ENCODE data around the gene SLC24A4.
A peak's percentile ranks its signal among the peaks of the same experiment; 100 is the strongest.

The SLC24A4 gene

DNA sequence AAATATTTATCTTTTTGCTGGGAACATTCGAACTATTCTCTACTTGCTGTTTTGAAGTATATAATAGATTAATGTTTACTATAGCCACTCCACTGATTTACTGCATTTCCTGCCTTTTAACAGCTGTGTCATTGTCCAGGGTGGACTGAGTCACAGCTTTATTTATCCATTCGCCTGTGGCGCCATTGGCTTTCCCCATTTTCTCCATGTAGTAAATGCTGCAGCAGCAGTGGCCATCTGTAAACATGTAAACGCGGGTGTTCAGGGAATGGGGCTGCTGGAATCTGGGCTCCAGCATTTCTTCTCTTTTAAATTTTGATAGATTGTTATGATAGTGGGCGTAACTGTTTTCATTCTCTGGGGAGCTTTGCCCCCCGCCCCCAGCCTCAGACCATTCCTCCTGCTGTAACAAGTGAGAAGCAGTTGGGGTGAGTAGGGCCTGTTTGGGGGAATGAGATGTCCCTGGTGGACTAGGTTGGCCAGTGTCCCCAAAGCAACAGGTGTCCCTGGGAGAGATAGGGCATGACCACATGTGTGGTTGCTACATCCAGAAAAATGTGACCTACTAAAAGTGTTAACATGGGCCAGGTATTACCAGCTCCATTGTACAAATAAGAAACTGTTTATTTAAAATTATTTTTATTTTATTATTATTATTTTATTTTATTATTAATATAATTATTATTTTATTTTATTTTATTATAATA, 223.5 kb downstream of the SLC24A4 start:
- peak; percentile 6 for DNase-seq (ENCODE audit: low read depth)

DNA sequence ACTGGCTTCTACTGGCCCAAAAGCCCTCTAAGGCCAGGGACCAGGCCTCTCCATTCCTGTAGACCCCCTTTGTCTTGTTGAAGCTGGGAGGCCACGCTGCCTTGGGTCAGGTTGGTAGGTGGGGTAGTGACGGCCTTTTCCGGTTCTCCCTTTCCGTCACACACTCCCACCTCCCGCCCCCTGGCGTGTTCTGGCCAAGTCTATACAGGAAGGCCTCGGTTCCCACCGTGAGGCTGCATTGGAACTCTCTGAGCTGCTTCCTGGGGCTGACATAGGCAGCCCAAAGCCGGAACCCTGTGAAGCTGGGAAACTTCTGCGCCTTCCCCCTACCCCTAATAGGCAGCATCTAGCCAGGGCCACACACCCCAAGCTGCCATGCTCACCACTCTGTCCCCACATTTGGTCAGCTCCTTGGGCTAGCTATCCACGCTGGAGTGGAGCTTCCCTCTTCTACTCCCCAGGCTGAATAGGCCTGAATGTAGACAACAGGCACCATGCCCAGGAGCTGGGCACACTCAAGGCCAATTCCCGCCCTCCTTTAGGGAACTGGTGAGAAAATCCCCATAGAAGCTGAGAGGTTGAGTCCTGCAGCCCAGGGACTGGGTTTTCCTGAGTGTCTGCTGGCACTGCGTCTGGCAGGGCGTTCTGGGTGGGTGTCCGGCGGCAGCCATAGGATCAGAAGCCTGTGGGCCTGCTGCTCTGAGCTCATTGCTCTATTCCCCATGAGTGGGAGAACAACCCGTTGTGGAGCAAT, 226.3 kb downstream of the SLC24A4 start:
- DNase-seq (ENCODE audit: low read depth) = no peak

DNA sequence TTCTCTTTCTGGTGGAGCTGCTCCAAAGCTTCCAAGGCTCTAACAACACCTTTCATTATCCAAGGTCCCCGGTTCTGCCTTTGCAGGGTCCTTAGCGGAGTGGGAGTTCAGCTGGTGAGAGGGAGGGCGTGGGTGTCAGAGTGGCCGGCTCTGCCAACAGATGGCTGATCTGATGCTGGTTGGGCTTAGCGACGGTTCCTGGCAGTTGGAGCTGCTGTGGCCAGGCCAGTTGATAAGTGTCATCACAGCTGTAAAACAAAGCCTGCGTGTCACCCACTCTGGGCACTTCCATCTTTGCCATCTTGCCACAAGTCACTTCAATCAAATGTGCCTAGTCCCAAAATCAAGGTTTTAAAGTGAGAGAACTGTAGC, 226.9 kb downstream of the SLC24A4 start:
- DNase-seq (ENCODE audit: low read depth) = no peak

Data from non-pigmented ciliary epithelial cell (primary cell).